ENCODE measurements around the gene ISL2. TPM values are rescaled to one million over a fixed set of nuclear protein-coding genes. Genes with fewer than 3 reads are reported as not detected.
A peak's percentile ranks its signal among the peaks of the same experiment; 100 is the strongest.

ISL2 gene
- total RNA-seq, 2 experiments from 2014 or later: not detected

DNA sequence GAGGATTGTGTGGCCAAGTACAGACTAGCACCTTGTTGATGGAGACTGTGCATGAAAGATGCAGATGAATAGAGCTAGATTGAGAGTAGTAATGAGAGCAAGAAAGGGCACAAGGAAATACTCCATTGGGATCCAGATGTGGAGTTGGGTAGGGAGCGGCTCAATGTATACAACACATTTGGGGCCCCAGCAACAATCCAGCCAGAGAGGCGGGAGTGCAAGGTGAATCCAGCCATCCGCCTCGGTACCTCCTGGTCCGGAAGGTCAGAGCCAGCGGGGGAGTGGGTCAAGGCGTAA lies 9.0 kb downstream of the ISL2 start:
- H3K4me1 ChIP-seq (ENCODE audit: insufficient read depth, low read length): peaks cover 45% of the 10 kb centered on the region
- no peak overlapping the region for H3K4me3 ChIP-seq (ENCODE audit: low read length)
- POLR2A ChIA-PET: interaction anchor here (0.5 to 1.6 kb wide), 4 partner anchors 10 to 1878 kb away, joined by 3 to 4 read pairs (median 4); no protein-coding TSS in a partner anchor

GRCh38 chr15:76345880-76346668 lies 9.5 kb downstream of the ISL2 start:
- Mint-ChIP-seq H3K27me3 (peaks cover 67% of the 10 kb centered on the region), H3K4me1 (ENCODE audit: low read depth) (peaks cover 31% of the 10 kb centered on the region), H3K27ac (no peak overlapping the region), H3K36me3 (ENCODE audit: low read depth) (peaks cover 5% of the 10 kb centered on the region), H3K9me3 (no peaks in the 10 kb centered on the region), H3K4me3 (peak overlapping the region; percentile 56)
- intact Hi-C loops (cut with DNase I, micrococcal nuclease): no loop called here
- TF ChIP-seq, protein P1, sequence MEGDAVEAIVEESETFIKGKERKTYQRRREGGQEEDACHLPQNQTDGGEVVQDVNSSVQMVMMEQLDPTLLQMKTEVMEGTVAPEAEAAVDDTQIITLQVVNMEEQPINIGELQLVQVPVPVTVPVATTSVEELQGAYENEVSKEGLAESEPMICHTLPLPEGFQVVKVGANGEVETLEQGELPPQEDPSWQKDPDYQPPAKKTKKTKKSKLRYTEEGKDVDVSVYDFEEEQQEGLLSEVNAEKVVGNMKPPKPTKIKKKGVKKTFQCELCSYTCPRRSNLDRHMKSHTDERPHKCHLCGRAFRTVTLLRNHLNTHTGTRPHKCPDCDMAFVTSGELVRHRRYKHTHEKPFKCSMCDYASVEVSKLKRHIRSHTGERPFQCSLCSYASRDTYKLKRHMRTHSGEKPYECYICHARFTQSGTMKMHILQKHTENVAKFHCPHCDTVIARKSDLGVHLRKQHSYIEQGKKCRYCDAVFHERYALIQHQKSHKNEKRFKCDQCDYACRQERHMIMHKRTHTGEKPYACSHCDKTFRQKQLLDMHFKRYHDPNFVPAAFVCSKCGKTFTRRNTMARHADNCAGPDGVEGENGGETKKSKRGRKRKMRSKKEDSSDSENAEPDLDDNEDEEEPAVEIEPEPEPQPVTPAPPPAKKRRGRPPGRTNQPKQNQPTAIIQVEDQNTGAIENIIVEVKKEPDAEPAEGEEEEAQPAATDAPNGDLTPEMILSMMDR (IDR thresholded peaks at IDR 0.05): no peak
- Histone ChIP-seq H3K4me3 (ENCODE audit: low read length) (peak overlapping the region; percentile 38), H3K4me1 (ENCODE audit: insufficient read depth, low read length) (peaks cover 40% of the 10 kb centered on the region), H3K27ac (ENCODE audit: low read depth in 1 of 2, low read length in 2 of 2) (no peak overlapping the region), H3K27me3 (ENCODE audit: control insufficient read depth in 1 of 2, insufficient read depth in 2 of 2, low read length in 2 of 2) (peaks cover 57 to 73% of the 10 kb centered on the region in 2 experiments), H3K36me3 (ENCODE audit: insufficient read depth, low read length) (no peaks in the 10 kb centered on the region), H3K9me3 (ENCODE audit: control insufficient read depth in 1 of 2, insufficient read depth in 1 of 2, low read length in 2 of 2) (peaks cover 5 to 21% of the 10 kb centered on the region in 2 experiments)
- ATAC-seq (ENCODE audit: poor library complexity): peak; percentile 35
- ChIA-PET CTCF (interaction anchor here (1.5 kb wide), 1 partner anchor 12 kb away, joined by 4 read pairs; no protein-coding TSS in a partner anchor), POLR2A (interaction anchor here (0.5 to 1.6 kb wide), 3 partner anchors 10 to 90 kb away, joined by 4 read pairs; no protein-coding TSS in a partner anchor)
- peak in 2 of 14 experiments; percentile 39 to 41 for DNase-seq

More for the DNA sequence above, 9.0 kb downstream of the ISL2 start:
- ATAC-seq (ENCODE audit: poor library complexity): no peak
- peaks cover 5% of the 10 kb centered on the region for H3K36me3 Mint-ChIP-seq (ENCODE audit: low read depth)
- peak overlapping the region; percentile 56 for H3K4me3 Mint-ChIP-seq
- Histone ChIP-seq H3K36me3 (ENCODE audit: insufficient read depth, low read length) (no peaks in the 10 kb centered on the region), H3K27ac (ENCODE audit: low read depth in 1 of 2, low read length in 2 of 2) (no peak overlapping the region), H3K27me3 (ENCODE audit: control insufficient read depth in 1 of 2, insufficient read depth in 2 of 2, low read length in 2 of 2) (peaks cover 62 to 78% of the 10 kb centered on the region in 2 experiments), H3K9me3 (ENCODE audit: control insufficient read depth in 1 of 2, insufficient read depth in 1 of 2, low read length in 2 of 2) (peaks cover 5 to 26% of the 10 kb centered on the region in 2 experiments)
- CTCF ChIA-PET: interaction anchor here (1.5 kb wide), 1 partner anchor 12 kb away, joined by 4 read pairs; no protein-coding TSS in a partner anchor
- peaks cover 36% of the 10 kb centered on the region for H3K4me1 Mint-ChIP-seq (ENCODE audit: low read depth)
- H3K9me3 Mint-ChIP-seq: no peaks in the 10 kb centered on the region
- peaks cover 72% of the 10 kb centered on the region for H3K27me3 Mint-ChIP-seq
- intact Hi-C loops (cut with DNase I, micrococcal nuclease): no loop called here
- DNase-seq: no peak
- TF ChIP-seq, protein P1 (IDR thresholded peaks at IDR 0.05): no peak
- no peak overlapping the region for H3K27ac Mint-ChIP-seq

GRCh38 chr15:76346669-76347481 lies 10.3 kb downstream of the ISL2 start:
- H3K36me3 Mint-ChIP-seq (ENCODE audit: low read depth): peaks cover 7% of the 10 kb centered on the region
- Histone ChIP-seq H3K9me3 (ENCODE audit: control insufficient read depth in 1 of 2, insufficient read depth in 1 of 2, low read length in 2 of 2) (peaks cover 5 to 13% of the 10 kb centered on the region in 2 experiments), H3K27me3 (ENCODE audit: control insufficient read depth in 1 of 2, insufficient read depth in 2 of 2, low read length in 2 of 2) (peaks cover 50 to 65% of the 10 kb centered on the region in 2 experiments), H3K36me3 (ENCODE audit: insufficient read depth, low read length) (no peaks in the 10 kb centered on the region), H3K27ac (ENCODE audit: low read depth in 1 of 2, low read length in 2 of 2) (no peak overlapping the region), H3K4me1 (ENCODE audit: insufficient read depth, low read length) (peaks cover 32% of the 10 kb centered on the region), H3K4me3 (ENCODE audit: low read length) (peak overlapping the region; percentile 38)
- ATAC-seq (ENCODE audit: poor library complexity): no peak
- ChIA-PET POLR2A (interaction anchor here (1.0 kb wide), 1 partner anchor 11 kb away, joined by 4 read pairs; no protein-coding TSS in a partner anchor), CTCF (no interaction called here)
- H3K4me1 Mint-ChIP-seq (ENCODE audit: low read depth): peaks cover 26% of the 10 kb centered on the region
- intact Hi-C loops (cut with DNase I, micrococcal nuclease): no loop called here
- H3K27ac Mint-ChIP-seq: no peak overlapping the region
- peaks cover 60% of the 10 kb centered on the region for H3K27me3 Mint-ChIP-seq
- TF ChIP-seq, protein P1 (IDR thresholded peaks at IDR 0.05): no peak
- DNase-seq: no peak
- no peaks in the 10 kb centered on the region for H3K9me3 Mint-ChIP-seq
- H3K4me3 Mint-ChIP-seq: peak overlapping the region; percentile 13

Data from CD4-positive, alpha-beta T cell (primary cell).